Adipose tissue (tissue), 3 donors: ENCODE results near the gene AQP10. TPM values are rescaled to one million over a fixed set of nuclear protein-coding genes. Genes with fewer than 3 reads are reported as not detected.
"Not testable (repeated sequence)": the region's sequence is repeated elsewhere in the genome, so short reads cannot be mapped to it uniquely, and the experiment has no call there.

Experiments used
- H3K27ac ChIP-seq: one replicate; pipeline ENCODE4 v1.5.1; 2013; ENCODE audit warnings: low read depth, low read length
- WGBS, 3 donors: extraction: QIAGEN DNeasy Blood & Tissue Kit; methylation state at CpG; one replicate each; pipeline ENCODE4 v1.1.7; 2013; 5-methylcytosine and 5-hydroxymethylcytosine counted together
- polyA plus RNA-seq, 3 donors: library from polyadenylated mRNA; stranded (reverse); fragments of 200-250 nt; gene quantifications; one replicate each; pipeline ENCODE4 v1.2.3, GENCODE V29; 2013
- donor health status: healthy with polysubstance abuse.
- donor health status: Bipolar disorder and iron deficiency.
- donor health status: healthy.

The AQP10 gene
- polyA plus RNA-seq, 3 donors: 0.07 TPM; not detected in 2

GRCh38 chr1:154360288-154360687 lies 39.4 kb downstream of the AQP10 start:
- H3K27ac ChIP-seq: no peak overlapping the region

GRCh38 chr1:154360881-154361280 lies 40.0 kb downstream of the AQP10 start:
- not testable (repeated sequence) for H3K27ac ChIP-seq

GRCh38 chr1:154361357-154361756 lies 40.5 kb downstream of the AQP10 start:
- WGBS, 3 donors: 68 to 77% (median 76%) methylated on average over 3 of the region's 3 CpGs

More at GRCh38 chr1:154360881-154361280, 40.0 kb downstream of the AQP10 start:
- 85 to 98% (median 88%) methylated on average over 5 of the region's 5 CpGs for WGBS, 3 donors

GRCh38 chr1:154371436-154371835 lies 50.5 kb downstream of the AQP10 start:
- no peak overlapping the region for H3K27ac ChIP-seq
- WGBS, 3 donors: 54 to 86% (median 79%) methylated on average over 6 of the region's 6 CpGs

More at GRCh38 chr1:154361357-154361756, 40.5 kb downstream of the AQP10 start:
- no peak overlapping the region for H3K27ac ChIP-seq

GRCh38 chr1:154373777-154374357 lies 53.0 kb downstream of the AQP10 start:
- H3K27ac ChIP-seq: not testable (repeated sequence)
- 72 to 76% (median 73%) methylated on average over 7 of the region's 7 CpGs for WGBS, 3 donors

Other genes starting within 250 kb of the AQP10 start
- under 1 TPM in 1 of 3 donors, not detected in 2; 0.02 TPM for gene NUP210L, start 166.0 kb upstream of the AQP10 start, polyA plus RNA-seq
- gene TPM3, start 129.0 kb upstream of the AQP10 start, polyA plus RNA-seq: 100 to 1,000 TPM in 2 of 3 donors, 10 to 100 TPM in 1; 68.2 to 233 (median 184) TPM
- gene CFAP141, start 114.8 kb upstream of the AQP10 start, polyA plus RNA-seq: not detected
- gene UBAP2L, start 100.1 kb upstream of the AQP10 start, polyA plus RNA-seq: 10 to 100 TPM; 35.8 to 70.9 (median 67.5) TPM
- gene HAX1, start 48.5 kb upstream of the AQP10 start, polyA plus RNA-seq: 10 to 100 TPM; 79.8 to 96.7 (median 87.2) TPM
- 10 to 100 TPM in 2 of 3 donors, 1 to 10 TPM in 1; 6.4 to 22.7 (median 14.5) TPM for gene ATP8B2, start 4.4 kb downstream of the AQP10 start, polyA plus RNA-seq
- gene IL6R, start 84.2 kb downstream of the AQP10 start, polyA plus RNA-seq: 10 to 100 TPM in 1 of 3 donors, 1 to 10 TPM in 2; 5.0 to 12.3 (median 7.8) TPM
- 10 to 100 TPM in 1 of 3 donors, 1 to 10 TPM in 2; 1.3 to 11.7 (median 7.7) TPM for gene TDRD10, start 181.1 kb downstream of the AQP10 start, polyA plus RNA-seq
- 10 to 100 TPM in 2 of 3 donors, 1 to 10 TPM in 1; 3.2 to 26.8 (median 19.3) TPM for gene SHE, start 181.3 kb downstream of the AQP10 start, polyA plus RNA-seq
- gene UBE2Q1, start 237.6 kb downstream of the AQP10 start, polyA plus RNA-seq: 10 to 100 TPM; 27.5 to 37.7 (median 32.1) TPM
- under 1 TPM; under 0.01 to 0.38 (median 0.01) TPM for gene CHRNB2, start 246.7 kb downstream of the AQP10 start, polyA plus RNA-seq